Measurements from ENCODE around the gene POLR2B. TPM values are rescaled to one million over a fixed set of nuclear protein-coding genes. Genes with fewer than 3 reads are reported as not detected.

POLR2B gene
- total and polyA plus RNA-seq, 2 of the 8 experiments (the other 6 are each of a cell fraction or from before 2014, with no cell fraction given): 59.3 to 115 TPM

- Histone ChIP-seq H3K79me2 (ENCODE audit: control insufficient read depth in 1 of 2, insufficient read depth in 2 of 2, low read length in 2 of 2) (peaks cover 4 to 23% of the 10 kb centered on the region in 2 experiments), H3K4me2 (ENCODE audit: insufficient read depth in 1 of 2, low read depth in 2 of 2, low read length in 2 of 2) (no peak overlapping the region), H2BK15ac (ENCODE audit: low read length) (no peak overlapping the region), H3K27me3 (replicated peaks in 1 of 4; ENCODE audit: control insufficient read depth in 3 of 4, extremely low read depth in 1 of 4, insufficient read depth in 3 of 4, low read length in 3 of 4) (no peaks in the 10 kb centered on the region; a peak in 1 of 7 replicates), H2BK120ac (replicated peaks; ENCODE audit: low read depth, low read length) (no peak overlapping the region), H3K23me2 (ENCODE audit: low read depth, low read length) (peaks cover 5% of the 10 kb centered on the region; the same call in 1 of the 2 replicates), H2BK12ac (ENCODE audit: low read depth, low read length) (no peak overlapping the region), H2BK5ac (ENCODE audit: low read depth, low read length) (no peak overlapping the region), H3K4me1 (replicated peaks in 1 of 4; ENCODE audit: control insufficient read depth in 3 of 4, insufficient read depth in 4 of 4, low read length in 3 of 4) (peaks cover 0 to 4% (median 0%) of the 10 kb centered on the region in 4 experiments; a peak in 3 of 7 replicates), H4K91ac (replicated peaks; ENCODE audit: insufficient read length, low read length) (no peak overlapping the region), H3K9ac (replicated peaks in 1 of 4; ENCODE audit: extremely low read depth in 1 of 4, low read depth in 3 of 4, low read length in 3 of 4) (no peak overlapping the region), H3K36me3 (ENCODE audit: control insufficient read depth in 2 of 4, insufficient read depth in 4 of 4, low read length in 3 of 4) (peaks cover 8 to 58% (median 31%) of the 10 kb centered on the region in 4 experiments; a peak in 6 of 8 replicates), H3K9me3 (ENCODE audit: insufficient read depth in 2 of 2, low read depth in 1 of 2, low read length in 1 of 2) (no peaks in the 10 kb centered on the region), H3K23ac (ENCODE audit: insufficient read length) (no peak overlapping the region), H2BK20ac (ENCODE audit: low read length) (no peak overlapping the region), H3K14ac (ENCODE audit: insufficient read length) (no peak overlapping the region), H4K20me1 (replicated peaks in 1 of 2; ENCODE audit: control insufficient read depth in 1 of 2, insufficient read depth in 2 of 2, low read length in 2 of 2) (peaks cover 4% of the 10 kb centered on the region in 2 experiments), H3K4ac (replicated peaks; ENCODE audit: insufficient read length, low read depth, low read length) (no peak overlapping the region), H3K79me1 (ENCODE audit: low read depth, low read length) (peaks cover 5% of the 10 kb centered on the region), H3K4me3 (ENCODE audit: extremely low read depth in 1 of 4, insufficient read depth in 2 of 4, low read depth in 3 of 4, low read length in 4 of 4) (no peak overlapping the region), H3K27ac (ENCODE audit: low read depth, low read length) (no peak overlapping the region), H4K5ac (ENCODE audit: insufficient read length, low read depth, low read length) (no peak overlapping the region), H3K18ac (ENCODE audit: extremely low read depth, low read length) (no peak overlapping the region), H2AFZ (ENCODE audit: low read length) (no peak overlapping the region), H4K8ac (ENCODE audit: extremely low read depth, insufficient read depth, low read length) (no peak overlapping the region), H2AK5ac (ENCODE audit: low read depth, low read length) (no peak overlapping the region), H3K56ac (replicated peaks; ENCODE audit: insufficient read length, low read depth, low read length) (no peak overlapping the region)
- FAIRE-seq: no peak
- WGBS, 2 experiments (ENCODE audit: extremely low coverage in 1 of 2, insufficient coverage in 1 of 2, insufficient read length in 1 of 2, insufficient replicate concordance in 2 of 2, low coverage in 1 of 2, low lambda C conversion rate in 2 of 2, missing lambda C conversion rate in 1 of 2): 95% methylated on average over 2 of the region's 2 CpGs; no CpG with 5 or more reads in 1 of the 2 experiments
- ChIA-PET POLR2A (ENCODE audit: partially characterized antibody) (interaction anchor here (1.5 kb wide), 1 partner anchor 8 kb away, joined by 4 read pairs; no protein-coding TSS in a partner anchor), CTCF (ENCODE audit: partially characterized antibody) (interaction anchor here (1.2 kb wide), 1 partner anchor 18 kb away, joined by 3 read pairs; no protein-coding TSS in a partner anchor)
- TF ChIP-seq YY1 (IDR thresholded peaks at IDR 0.05; ENCODE audit: low read depth, low read length) (no peak), E2F6 (IDR thresholded peaks at IDR 0.05) (no peak), EP300 (IDR thresholded peaks at IDR 0.05; ENCODE audit: borderline replicate concordance in 1 of 2, low read depth in 2 of 2, low read length in 2 of 2) (no peak), BACH1 (IDR thresholded peaks at IDR 0.05; ENCODE audit: low read length) (no peak), JUND (IDR thresholded peaks at IDR 0.05; ENCODE audit: low read length) (no peak), RBBP5 (IDR thresholded peaks at IDR 0.05; ENCODE audit: borderline replicate concordance, low read depth, low read length) (no peak), RAD21 (IDR thresholded peaks at IDR 0.05 in 1 of 2, conservative IDR thresholded peaks at IDR 0.05 in 1 of 2; ENCODE audit: low read depth in 2 of 2, low read length in 2 of 2) (no peak), KDM4A (IDR thresholded peaks at IDR 0.05; ENCODE audit: low read depth, low read length, severe bottlenecking) (no peak)
- no peak for DNase-seq (ENCODE audit: low read depth in 1 of 2, low spot score in 2 of 2)
These were observed 7.3 kb upstream of the POLR2B start for GRCh38 chr4:56971383-56971782.
